HepG2 (cell line): ENCODE data around the gene PADI6. TPM values are rescaled to one million over a fixed set of nuclear protein-coding genes. Genes with fewer than 3 reads are reported as not detected.
A peak's percentile ranks its signal among the peaks of the same experiment; 100 is the strongest.

Experiments used
- ATAC-seq: fragments of 200-7000 bp; cut with Tn5 transposase; 3 replicates; pipeline ENCODE4 v1.9.1; 2020; ENCODE audit warnings: mild to moderate bottlenecking, moderate library complexity
- BruUV-seq: library from RNA; stranded (reverse); fragments of 400-500 nt; replicated peaks from 2 replicates; lab custom pipeline; 2021; lab: Mats Ljungman, UMichigan
- CTCF ChIA-PET: fragments of 300-600 bp; formaldehyde crosslinking; extraction: SDS; loops from one replicate; lab custom pipeline; 2021; ENCODE audit warnings: low total read pairs, inconsistent platforms, low intra/inter-chr PET ratio; lab: Yijun Ruan, JAX
- POLR2A ChIA-PET: fragments of 350-600 bp; sonication (Branson Sonifier 250); formaldehyde crosslinking; loops from one replicate; lab custom pipeline; 2020; ENCODE audit warnings: antibody characterized with exemption, inconsistent platforms; lab: Yijun Ruan, JAX
- DNase-seq: peaks from one replicate; pipeline ENCODE4 v3.0.0-alpha.2; 2015; ENCODE audit warnings: low spot score
- FAIRE-seq: peaks from 3 replicates; lab custom pipeline; 2011; peaks lifted over from hg19 to GRCh38; lab: Jason Lieb, UNC
- H2AFZ ChIP-seq: one replicate; pipeline ENCODE4 v1.6.1; 2011; ENCODE audit warnings: low read length, inconsistent platforms
- H3K27ac ChIP-seq: fragments of 300-600 bp; 3 replicates; pipeline ENCODE4 v1.8.0; 2011; ENCODE audit warnings: mixed run types, mild to moderate bottlenecking, mixed read lengths, low read length, inconsistent platforms; ENCODE audit not compliant: insufficient read depth; ENCODE audit errors: extremely low read length
- H3K27me3 ChIP-seq, 2 experiments: fragments of 200-600 bp in 1 of 2; 2 replicates in 1 of 2; 3 replicates in 1 of 2; pipeline versions ENCODE4 v1.6.0 to v1.8.0; 2011; ENCODE audit warnings: low read length in 2 of 2, mild to moderate bottlenecking in 2 of 2, moderate library complexity in 2 of 2, inconsistent platforms in 1 of 2; ENCODE audit not compliant: insufficient read depth in 2 of 2, control insufficient read depth in 1 of 2
- H3K36me3 ChIP-seq, 2 experiments: fragments of 200-600 bp in 1 of 2; replicated peaks in 1 of 2; 2 replicates in 1 of 2; 3 replicates in 1 of 2; pipeline versions ENCODE4 v1.5.1 to v1.8.0; 2011; ENCODE audit warnings: low read length in 2 of 2, inconsistent platforms in 1 of 2; ENCODE audit not compliant: insufficient read depth in 2 of 2, control insufficient read depth in 1 of 2
- H3K4me1 ChIP-seq: 2 replicates; pipeline ENCODE4 v1.5.1; 2012; ENCODE audit warnings: low read length, inconsistent platforms; ENCODE audit not compliant: insufficient read depth
- H3K4me2 ChIP-seq: 2 replicates; pipeline ENCODE4 v1.6.0; 2011; ENCODE audit warnings: low read depth, low read length, inconsistent platforms
- H3K4me3 ChIP-seq, 3 experiments: fragments of 200-600 bp in 1 of 3; sonication (generic), shearing (Covaris generic) in 1 of 3; replicated peaks in 1 of 3; 2 replicates each; pipeline ENCODE4 v1.5.1; 2011 to 2016; ENCODE audit warnings: low read length in 3 of 3, inconsistent platforms in 2 of 3, low read depth in 2 of 3, mild to moderate bottlenecking in 2 of 3, control low read depth in 1 of 3, mixed read lengths in 1 of 3; ENCODE audit not compliant: insufficient read depth in 1 of 3
- H3K79me2 ChIP-seq: one replicate; pipeline ENCODE4 v1.6.1; 2011; ENCODE audit warnings: low read length, inconsistent platforms; ENCODE audit not compliant: insufficient read depth
- H3K9ac ChIP-seq: 2 replicates; pipeline ENCODE4 v1.6.0; 2011; ENCODE audit warnings: mild to moderate bottlenecking, low read depth, low read length, inconsistent platforms; ENCODE audit not compliant: insufficient read depth
- H3K9me3 ChIP-seq: 2 replicates; pipeline ENCODE4 v1.5.1; 2012; ENCODE audit warnings: mild to moderate bottlenecking, low read length
- H4K20me1 ChIP-seq: 2 replicates; pipeline ENCODE4 v1.6.0; 2011; ENCODE audit warnings: inconsistent platforms, mild to moderate bottlenecking, low read length, moderate library complexity; ENCODE audit not compliant: insufficient read depth
- GTF2F1 ChIP-seq: fragments of 150-350 bp; IDR thresholded peaks from 2 replicates; pipeline ENCODE4 v1.6.1; 2014; ENCODE audit warnings: low read length
- KDM5A ChIP-seq: fragments of 200-600 bp; sonication (generic); IDR thresholded peaks from 2 replicates; pipeline ENCODE4 v1.7.0; 2018; ENCODE audit warnings: antibody characterized with exemption, mild to moderate bottlenecking, low read length, borderline replicate concordance
- MBD4 ChIP-seq: IDR thresholded peaks from 2 replicates; pipeline ENCODE4 v1.6.1; 2012; ENCODE audit warnings: low read length, inconsistent platforms, borderline replicate concordance
- PATZ1 ChIP-seq: sonication (generic); formaldehyde crosslinking; IDR thresholded peaks from 2 replicates; pipeline ENCODE4 v1.4.0; 2020; ENCODE audit warnings: missing genetic modification reagents
- RAD51 ChIP-seq: fragments of 450-650 bp; IDR thresholded peaks from 2 replicates; pipeline ENCODE4 v1.6.1; 2016; ENCODE audit warnings: borderline replicate concordance
- THAP9 ChIP-seq: sonication (generic); formaldehyde crosslinking; IDR thresholded peaks from 2 replicates; pipeline ENCODE4; 2020; ENCODE audit warnings: missing genetic modification reagents, mild to moderate bottlenecking, borderline replicate concordance
- ZBTB37 ChIP-seq: sonication (generic); formaldehyde crosslinking; IDR thresholded peaks from 2 replicates; pipeline ENCODE4 v1.4.0; 2020; ENCODE audit warnings: mild to moderate bottlenecking, missing genetic modification reagents
- ZBTB44 ChIP-seq: sonication (generic); formaldehyde crosslinking; IDR thresholded peaks from 2 replicates; pipeline ENCODE4 v1.4.0; 2020; ENCODE audit warnings: missing genetic modification reagents
- ZBTB7B ChIP-seq: sonication (generic); formaldehyde crosslinking; IDR thresholded peaks from 2 replicates; pipeline ENCODE4 v1.4.0; 2020; ENCODE audit warnings: missing genetic modification reagents
- ZMAT3 ChIP-seq: sonication (generic); formaldehyde crosslinking; conservative IDR thresholded peaks from 2 replicates; pipeline ENCODE4 v1.7.0; 2021; ENCODE audit warnings: missing genetic modification reagents
- ZNF10 ChIP-seq: sonication (generic); formaldehyde crosslinking; IDR thresholded peaks from 2 replicates; pipeline ENCODE4 v1.4.0; 2020; ENCODE audit warnings: mild to moderate bottlenecking, low read depth, missing genetic modification reagents, borderline replicate concordance
- ZNF530 ChIP-seq: sonication (generic); formaldehyde crosslinking; IDR thresholded peaks from 2 replicates; pipeline ENCODE4 v1.5.0; 2020; ENCODE audit warnings: low read depth, mild to moderate bottlenecking, missing genetic modification reagents
- ZNF670 ChIP-seq: sonication (generic); formaldehyde crosslinking; IDR thresholded peaks from 2 replicates; pipeline ENCODE4 v1.8.0; 2022; ENCODE audit warnings: mild to moderate bottlenecking, missing genetic modification reagents, borderline replicate concordance
- WGBS: methylation state at CpG from one replicate; pipeline ENCODE4 v1.1.6; 2017; ENCODE audit warnings: low lambda C conversion rate; 5-methylcytosine and 5-hydroxymethylcytosine counted together
- in situ Hi-C: cut with HindIII; loops from 2 replicates; pipeline ENCODE4 v1.10.0; 2017; ENCODE audit warnings: low pct_unique_long_range_greater_than_20kb; ENCODE audit not compliant: extremely low pct_ligation_motif_present
- intact Hi-C: fragments of 100-400 bp; cut with micrococcal nuclease; formaldehyde crosslinking; loops from one replicate; pipeline ENCODE4 v1.10.0; 2022; ENCODE audit not compliant: unreplicated experiment
- polyA plus RNA-seq, 8 experiments: library from polyadenylated mRNA; depleted of rRNA in 3 of 8; stranded (reverse) in 7 of 8; unstranded in 1 of 8; fragments of >200 nt; fragmentation: Illumina TruSeq in 4 of 8; extraction: Trizol in 4 of 8; gene quantifications; 2 replicates each; pipeline versions ENCODE4 v1.2.1 to v1.2.3, GENCODE V29; 2011 to 2016; ENCODE audit warnings: low read depth in 4 of 8, missing spikeins in 1 of 8, mixed read lengths in 1 of 8; ENCODE audit not compliant: insufficient read depth in 1 of 8
- total RNA-seq, 5 experiments: library from RNA; depleted of rRNA; stranded (reverse); fragments of >200 nt; fragmentation: Illumina TruSeq; extraction: Trizol; gene quantifications; 2 replicates each; pipeline ENCODE4 v1.2.3, GENCODE V29; 2016; ENCODE audit warnings: low read depth in 1 of 5

Gene PADI6
- total and polyA plus RNA-seq, 2 of the 13 experiments (the other 11 are each of a cell fraction or from before 2014, with no cell fraction given), result not detected

GRCh38 chr1:17375651-17376050 is 3.7 kb downstream of the PADI6 start (continued):
- TF ChIP-seq ZMAT3 (CRISPR knock-in tag) (no peak), GTF2F1 (no peak), THAP9 (no peak)

- H3K36me3 ChIP-seq, result no peaks in the 10 kb centered on the region
- H2AFZ ChIP-seq, result no peak overlapping the region
- DNase-seq (no peak), ATAC-seq (no peak), FAIRE-seq (no peak)
- H3K27ac ChIP-seq, result no peak overlapping the region
- intact Hi-C loops (no loop called here), in situ Hi-C loops (no loop called here)
- no TSS peak for BruUV-seq
- ChIA-PET POLR2A (no interaction called here), CTCF (no interaction called here)
- no peaks in the 10 kb centered on the region for H3K9me3 ChIP-seq
- peaks cover 3% of the 10 kb centered on the region; the same call in 1 of the 2 replicates for H4K20me1 ChIP-seq
- no peak overlapping the region for H3K9ac ChIP-seq
- 20% methylated on average over 16 of the region's 16 CpGs for WGBS
- H3K4me2 ChIP-seq, result no peak overlapping the region
- H3K79me2 ChIP-seq, result no peaks in the 10 kb centered on the region
- no peak overlapping the region for H3K4me3 ChIP-seq
- no peaks in the 10 kb centered on the region for H3K4me1 ChIP-seq
- peaks cover 12 to 50% of the 10 kb centered on the region in 2 experiments; a peak in 3 of 5 replicates for H3K27me3 ChIP-seq
- no peak for TF ChIP-seq ZNF530
- no peak for TF ChIP-seq MBD4
- no peak for TF ChIP-seq ZBTB37 (CRISPR knock-in tag)
- no peak for TF ChIP-seq ZNF10
- TF ChIP-seq PATZ1 (CRISPR knock-in tag), result no peak
- no peak for TF ChIP-seq ZBTB7B
- TF ChIP-seq ZNF670, result no peak
- TF ChIP-seq KDM5A, result no peak
- peak; percentile 77 for TF ChIP-seq RAD51
- TF ChIP-seq ZBTB44 (CRISPR knock-in tag), result no peak
Measured at GRCh38 chr1:17377325-17377953, 5.4 kb downstream of the PADI6 start.
